Heart left ventricle (tissue), 13 donors: ENCODE measurements around the gene SPRR1B.

Source experiments
- POLR2A ChIP-seq, 2 donors: fragments of 450-650 bp; IDR thresholded peaks; one replicate each; pipeline ENCODE4 v1.6.1; 2017; ENCODE audit warnings: antibody characterized with exemption in 2 of 2, mild to moderate bottlenecking in 2 of 2, moderate library complexity in 2 of 2
- TF ChIP-seq, protein P1 (sequence below), 12 donors: fragments of 200-600 bp; sonication (generic) in 4 of 12; IDR thresholded peaks; one replicate each; pipeline versions ENCODE4 v1.5.0 to v1.8.0; 2018 to 2022; ENCODE audit warnings: antibody characterized with exemption in 12 of 12, mild to moderate bottlenecking in 5 of 12
- donor health status: ischemic (EF 13 %, LVEDD 7.1; RV severe dilation, severe dysfunction).
- donor health status: DM: no; HTN: yes; CAD: no.
- donor health status: DM: no; HTN: no; CAD: no.
- donor health status: ischemic (EF 25% LVEDD 6.9; RV normal size, moderate dysfunction).
- donor health status: ischemic (EF 25% LVEDD 5.7; RV mildly dilated, moderate dysfunction).
- donor health status: ischemic (EF 35%, LVEDD 5.7; RV mildly dilated, moderate dysfunction).
- donor health status: nonischemic (EF 11% LVEDD 7.7; RV severe dilation, severe dysfunction).
- donor health status: DM: yes; HTN: yes; CAD: no.
- donor health status: PGD.
- donor health status: ischemic (EF 29% LVEDD 5.4; RV normal size, mild dysfunction).
- donor health status: nonischemic (EF 23%, LVEDD 6.1; RV moderate dilation, normal function).

- TF ChIP-seq, protein P1, sequence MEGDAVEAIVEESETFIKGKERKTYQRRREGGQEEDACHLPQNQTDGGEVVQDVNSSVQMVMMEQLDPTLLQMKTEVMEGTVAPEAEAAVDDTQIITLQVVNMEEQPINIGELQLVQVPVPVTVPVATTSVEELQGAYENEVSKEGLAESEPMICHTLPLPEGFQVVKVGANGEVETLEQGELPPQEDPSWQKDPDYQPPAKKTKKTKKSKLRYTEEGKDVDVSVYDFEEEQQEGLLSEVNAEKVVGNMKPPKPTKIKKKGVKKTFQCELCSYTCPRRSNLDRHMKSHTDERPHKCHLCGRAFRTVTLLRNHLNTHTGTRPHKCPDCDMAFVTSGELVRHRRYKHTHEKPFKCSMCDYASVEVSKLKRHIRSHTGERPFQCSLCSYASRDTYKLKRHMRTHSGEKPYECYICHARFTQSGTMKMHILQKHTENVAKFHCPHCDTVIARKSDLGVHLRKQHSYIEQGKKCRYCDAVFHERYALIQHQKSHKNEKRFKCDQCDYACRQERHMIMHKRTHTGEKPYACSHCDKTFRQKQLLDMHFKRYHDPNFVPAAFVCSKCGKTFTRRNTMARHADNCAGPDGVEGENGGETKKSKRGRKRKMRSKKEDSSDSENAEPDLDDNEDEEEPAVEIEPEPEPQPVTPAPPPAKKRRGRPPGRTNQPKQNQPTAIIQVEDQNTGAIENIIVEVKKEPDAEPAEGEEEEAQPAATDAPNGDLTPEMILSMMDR (IDR thresholded peaks at IDR 0.05) = no peak
- no peak for TF ChIP-seq POLR2A (IDR thresholded peaks at IDR 0.05)
These were observed 29.6 kb upstream of the SPRR1B start, which contains the start of gene SPRR3 for GRCh38 chr1:153001382-153001781.
